C4-2B (cell line): ENCODE data around the gene AGAP9.
"Not testable (repeated sequence)": the region's sequence is repeated elsewhere in the genome, so short reads cannot be mapped to it uniquely, and the experiment has no call there.

Source experiments
- CTCF ChIP-seq: fragments of 450-650 bp; conservative IDR thresholded peaks from 2 replicates; pipeline ENCODE4 v1.5.1; 2017; ENCODE audit warnings: mild to moderate bottlenecking
- ZFX ChIP-seq: fragments of 450-650 bp; IDR thresholded peaks from 2 replicates; pipeline ENCODE4 v1.6.1; 2017

- not testable (repeated sequence) for TF ChIP-seq CTCF, ZFX
Observed at GRCh38 chr10:47553214-47553859, 29.9 kb upstream of the AGAP9 start.
